GM19397 (cell line): Measurements from ENCODE around the gene ZMYND19.
"Not testable (repeated sequence)": the region's sequence is repeated elsewhere in the genome, so short reads cannot be mapped to it uniquely, and the experiment has no call there.

Experiments used
- ATAC-seq: cut with Tn5 transposase; IDR thresholded peaks from one replicate; pipeline ENCODE4 v1.9.1; 2021; ENCODE audit warnings: mild to moderate bottlenecking, moderate library complexity; ENCODE audit not compliant: unreplicated experiment

Gene ZMYND19

DNA sequence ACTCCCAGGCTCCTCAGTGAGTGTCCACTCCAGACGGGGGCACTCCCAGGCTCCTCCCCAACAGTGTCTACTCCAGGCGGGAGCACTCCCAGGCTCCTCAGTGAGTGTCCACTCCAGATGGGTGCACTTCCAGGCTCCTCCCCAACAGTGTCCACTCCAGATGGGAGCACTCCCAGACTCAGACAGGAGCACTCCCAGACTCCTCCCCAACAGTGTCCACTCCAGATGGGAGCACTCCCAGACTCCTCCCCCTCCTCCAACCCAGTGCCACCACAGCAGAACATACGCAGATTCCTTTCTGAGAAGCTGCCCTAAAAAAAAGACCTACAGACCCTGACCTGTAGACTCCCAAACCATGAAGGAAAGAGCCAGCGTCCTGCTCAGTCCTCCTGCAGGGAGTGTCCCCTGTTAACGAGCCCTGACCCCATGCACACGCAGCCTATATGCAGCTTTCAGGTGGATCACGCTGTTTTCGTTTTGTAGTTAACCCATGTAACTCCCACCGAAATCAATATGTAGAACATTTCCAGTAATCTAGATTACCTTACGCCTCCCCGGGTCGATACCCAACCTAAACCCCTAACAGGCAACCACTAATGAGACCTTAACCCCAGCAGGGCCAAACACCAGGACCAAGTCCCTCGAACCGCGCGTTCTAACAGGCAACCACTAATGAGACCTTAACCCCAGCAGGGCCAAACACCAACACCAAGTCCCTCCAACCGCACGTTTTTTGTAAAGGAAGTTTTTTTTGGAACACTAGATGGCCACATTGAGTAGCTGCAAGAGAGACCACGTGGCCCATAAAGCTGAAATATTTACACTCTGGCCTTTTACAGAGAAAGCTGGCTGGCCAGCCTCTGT is 55.8 kb downstream of the ZMYND19 start:
- ATAC-seq = no peak

DNA sequence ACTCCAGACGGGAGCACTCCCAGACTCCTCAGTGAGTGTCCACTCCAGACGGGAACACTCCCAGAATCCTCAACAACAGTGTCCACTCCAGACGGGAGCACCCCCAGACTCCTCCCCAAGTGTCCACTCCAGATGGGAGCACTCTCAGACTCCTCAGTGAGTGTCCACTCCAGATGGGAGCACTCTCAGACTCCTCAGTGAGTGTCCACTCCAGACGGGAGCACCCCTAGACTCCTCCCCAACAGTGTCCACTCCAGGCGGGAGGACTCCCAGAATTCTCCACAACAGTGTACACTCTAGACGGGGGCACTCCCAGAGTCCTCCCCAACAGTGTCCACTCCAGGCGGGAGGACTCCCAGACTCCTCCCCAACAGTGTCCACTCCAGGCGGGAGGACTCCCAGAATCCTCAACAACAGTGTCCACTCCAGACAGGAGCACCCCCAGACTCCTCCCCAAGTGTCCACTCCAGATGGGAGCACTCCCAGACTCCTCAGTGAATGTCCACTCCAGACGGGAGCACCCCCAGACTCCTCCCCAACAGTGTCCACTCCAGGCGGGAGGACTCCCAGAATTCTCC is 57.3 kb downstream of the ZMYND19 start:
- ATAC-seq = not testable (repeated sequence)
